Right lung (tissue), 10 donors: ENCODE results near the gene CNKSR3. TPM values are rescaled to one million over a fixed set of nuclear protein-coding genes. Genes with fewer than 3 reads are reported as not detected.
"Not testable (repeated sequence)": the region's sequence is repeated elsewhere in the genome, so short reads cannot be mapped to it uniquely, and the experiment has no call there.

Experiments used
- DNase-seq, 2 donors: peaks; one replicate each; pipeline ENCODE4 v3.0.0-alpha.2; 2013
- long read RNA-seq, 8 donors: transcript quantifications; one replicate each; lab custom pipeline, GENCODE V29; 2026
- polyA plus RNA-seq, 5 donors: library from polyadenylated mRNA; unstranded; fragments of 120-200 nt; gene quantifications; one replicate each; pipeline versions ENCODE4 v1.2.1 to v1.2.3, GENCODE V29; 2013; ENCODE audit warnings: inconsistent platforms in 1 of 5, low replicate concordance in 1 of 5; ENCODE audit not compliant: insufficient read length in 5 of 5, insufficient read depth in 1 of 5

The CNKSR3 gene
- 10 to 100 TPM; 24.3 to 33.2 (median 29.3) TPM for polyA plus RNA-seq
- long read RNA-seq, donor 1, full-length matches to known transcripts: 2 of 2 reads
- long read RNA-seq, donor 1, partial matches to known transcripts: 0 of 2 reads
- long read RNA-seq, donor 1, other reads (novel, unspliced or antisense): 0 of 2 reads
- long read RNA-seq, donor 2, full-length matches to known transcripts: 5 of 5 reads
- long read RNA-seq, donor 2, partial matches to known transcripts: 0 of 5 reads
- long read RNA-seq, donor 2, other reads (novel, unspliced or antisense): 0 of 5 reads
- long read RNA-seq, donor 3, full-length matches to known transcripts: 3 of 3 reads
- long read RNA-seq, donor 3, partial matches to known transcripts: 0 of 3 reads
- long read RNA-seq, donor 3, other reads (novel, unspliced or antisense): 0 of 3 reads
- long read RNA-seq, donor 4, full-length matches to known transcripts: 2 of 2 reads
- long read RNA-seq, donor 4, partial matches to known transcripts: 0 of 2 reads
- long read RNA-seq, donor 4, other reads (novel, unspliced or antisense): 0 of 2 reads
- long read RNA-seq, donor 5, full-length matches to known transcripts: 1 of 1 reads
- long read RNA-seq, donor 5, partial matches to known transcripts: 0 of 1 reads
- long read RNA-seq, donor 5, other reads (novel, unspliced or antisense): 0 of 1 reads
- long read RNA-seq, donor 6, full-length matches to known transcripts: 4 of 4 reads
- long read RNA-seq, donor 6, partial matches to known transcripts: 0 of 4 reads
- long read RNA-seq, donor 6, other reads (novel, unspliced or antisense): 0 of 4 reads
- long read RNA-seq, donor 7, full-length matches to known transcripts: 3 of 3 reads
- long read RNA-seq, donor 7, partial matches to known transcripts: 0 of 3 reads
- long read RNA-seq, donor 7, other reads (novel, unspliced or antisense): 0 of 3 reads
- long read RNA-seq, donor 8, full-length matches to known transcripts: 2 of 2 reads
- long read RNA-seq, donor 8, partial matches to known transcripts: 0 of 2 reads
- long read RNA-seq, donor 8, other reads (novel, unspliced or antisense): 0 of 2 reads

DNA sequence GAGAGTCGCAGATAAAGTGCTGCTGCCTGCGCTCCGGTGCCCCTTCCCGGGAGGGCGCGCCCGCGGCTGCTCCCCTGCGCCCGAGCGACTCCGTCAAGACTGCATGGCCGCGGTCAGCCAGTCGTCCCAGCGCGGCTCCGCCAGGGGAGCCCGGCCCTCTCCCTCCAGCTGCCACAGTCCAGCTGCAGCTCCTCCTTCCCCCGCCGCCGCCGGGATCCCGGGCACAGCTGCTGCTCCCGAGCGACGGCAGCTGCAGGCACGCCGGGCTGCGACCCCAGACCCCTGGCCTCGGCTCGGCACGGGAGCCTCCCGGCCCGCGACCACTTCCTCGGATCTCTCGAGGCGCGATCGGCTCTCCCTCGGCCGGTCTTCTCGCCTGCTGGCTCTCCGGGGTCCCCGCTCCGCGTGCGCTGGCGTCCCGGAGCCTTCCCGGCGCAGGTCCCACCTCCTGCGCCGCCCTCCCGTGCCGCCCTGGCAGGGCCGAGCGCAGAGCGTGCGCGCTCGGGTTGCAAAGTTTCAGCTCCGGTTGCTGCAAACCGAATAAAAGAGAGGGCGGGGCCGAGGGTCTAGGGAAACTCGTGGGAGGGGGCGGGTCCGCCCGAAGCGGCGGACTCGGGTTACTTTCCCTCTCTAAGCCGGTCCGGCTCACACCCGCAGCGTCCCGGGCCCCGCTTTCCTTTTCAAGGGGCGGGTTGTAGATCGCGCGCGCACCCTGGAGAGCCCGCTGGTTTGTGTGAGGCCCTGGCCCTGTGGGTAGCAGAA lies at the start of gene CNKSR3:
Gene CNKSR3 (minus strand): TSS at position 542 of the 762 bp plus-strand sequence. CDS start 571 bp downstream, outside the sequence.
- peak; percentile 97 to 98 for DNase-seq

DNA sequence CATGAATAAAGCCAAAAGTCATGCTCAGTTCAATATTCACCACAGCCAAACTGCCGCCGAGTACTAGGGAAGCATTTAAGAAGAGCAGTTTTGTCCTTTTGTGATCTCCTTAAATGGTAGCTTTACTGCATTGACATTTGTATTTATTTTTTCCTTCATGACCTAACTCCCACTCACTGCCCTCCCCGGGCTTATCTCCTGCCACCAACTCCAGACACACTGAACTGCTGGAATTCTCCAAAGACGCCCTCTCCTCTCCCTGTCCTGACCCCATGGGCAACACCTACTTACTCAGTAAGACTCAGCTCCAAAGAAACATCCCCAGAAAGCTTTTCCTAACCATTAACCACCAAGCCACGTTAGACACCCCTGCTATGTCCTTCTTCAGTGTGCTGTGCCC lies 48.5 kb upstream of the CNKSR3 start:
- no peak for DNase-seq

DNA sequence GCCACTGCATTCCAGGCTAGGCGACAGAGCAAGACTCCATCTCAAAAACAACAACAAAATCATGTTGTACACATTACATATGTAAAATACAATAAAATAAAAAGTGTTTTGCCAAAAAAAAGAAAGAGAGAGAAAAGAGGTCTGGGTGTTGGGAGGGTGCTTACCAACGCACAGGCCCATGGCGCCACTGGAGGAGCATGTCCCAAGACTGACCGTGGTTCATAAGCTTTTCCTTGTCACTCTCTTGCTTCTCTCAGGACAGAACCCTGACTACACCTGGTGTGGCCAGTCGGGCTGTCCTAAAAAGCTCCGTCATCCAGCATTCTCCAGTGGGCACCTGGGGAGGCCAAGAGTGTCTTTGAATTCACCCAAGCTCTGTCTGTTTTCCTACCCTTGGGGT lies 48.0 kb upstream of the CNKSR3 start:
- no peak for DNase-seq

DNA sequence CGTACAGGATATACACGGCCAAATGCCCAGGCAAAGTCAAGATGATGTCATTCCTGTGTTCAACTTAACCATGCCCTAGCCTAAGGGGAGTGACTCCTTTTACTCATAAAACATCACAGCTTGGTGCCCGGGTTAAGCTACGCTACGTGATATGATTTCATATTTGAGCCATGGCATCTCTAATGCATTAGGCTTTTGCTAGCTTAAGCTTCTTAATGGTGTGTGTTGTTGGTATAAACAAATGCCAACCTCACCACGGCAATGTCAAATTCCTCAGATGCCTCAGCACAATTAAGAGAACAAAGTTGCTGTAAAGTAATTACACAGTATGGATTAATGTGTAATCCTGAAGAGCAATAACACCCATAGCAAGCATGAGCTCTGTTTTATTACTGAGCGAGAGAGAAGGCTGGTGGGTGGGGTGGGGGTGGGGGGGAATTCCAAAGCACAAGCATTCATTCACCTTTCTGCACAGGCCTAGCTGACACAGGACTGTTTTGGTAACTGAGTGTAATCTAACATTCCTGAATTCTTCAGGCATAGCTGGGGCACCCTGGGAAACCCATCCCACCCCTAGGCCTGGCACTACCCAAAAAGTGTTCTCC lies 44.7 kb upstream of the CNKSR3 start:
- DNase-seq: no peak

DNA sequence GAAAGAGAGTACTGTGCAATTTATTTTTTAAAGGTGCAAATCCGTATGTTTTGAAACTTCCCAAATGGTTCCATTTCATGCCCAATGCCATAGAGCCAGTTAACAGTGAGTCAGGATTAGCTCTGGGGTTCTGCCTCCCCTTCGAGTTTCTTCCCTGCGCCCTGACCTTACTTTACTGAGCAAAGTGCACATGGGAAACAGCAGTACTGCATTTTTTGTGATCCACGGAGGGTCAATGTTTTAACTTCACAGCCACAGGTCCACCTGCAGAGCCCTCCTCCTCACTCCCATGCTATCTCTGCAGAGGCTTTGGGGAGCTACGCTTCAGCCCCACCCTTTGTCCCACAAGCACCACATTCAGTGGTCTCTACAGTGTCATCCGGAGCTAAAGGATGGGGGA lies 44.0 kb upstream of the CNKSR3 start:
- DNase-seq: no peak

DNA sequence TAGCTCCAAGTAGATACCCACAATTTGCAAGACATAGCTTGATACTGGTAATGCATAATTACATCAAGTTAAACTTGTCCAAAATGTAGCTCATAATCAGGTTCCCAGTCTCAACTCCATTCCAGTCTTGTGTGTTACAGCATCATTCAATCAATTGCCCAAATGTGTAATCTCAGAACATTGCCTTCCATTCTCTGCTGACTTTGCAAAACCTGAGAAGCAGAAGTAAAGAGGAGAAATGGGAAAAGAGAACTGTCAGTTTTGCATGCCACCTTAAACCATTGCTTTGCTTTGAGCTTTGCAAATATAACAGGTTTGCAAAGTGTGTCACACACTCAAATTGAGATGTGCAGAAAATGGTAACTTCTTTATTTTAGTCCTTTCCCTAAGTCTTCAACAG lies 40.3 kb upstream of the CNKSR3 start:
- DNase-seq: no peak

DNA sequence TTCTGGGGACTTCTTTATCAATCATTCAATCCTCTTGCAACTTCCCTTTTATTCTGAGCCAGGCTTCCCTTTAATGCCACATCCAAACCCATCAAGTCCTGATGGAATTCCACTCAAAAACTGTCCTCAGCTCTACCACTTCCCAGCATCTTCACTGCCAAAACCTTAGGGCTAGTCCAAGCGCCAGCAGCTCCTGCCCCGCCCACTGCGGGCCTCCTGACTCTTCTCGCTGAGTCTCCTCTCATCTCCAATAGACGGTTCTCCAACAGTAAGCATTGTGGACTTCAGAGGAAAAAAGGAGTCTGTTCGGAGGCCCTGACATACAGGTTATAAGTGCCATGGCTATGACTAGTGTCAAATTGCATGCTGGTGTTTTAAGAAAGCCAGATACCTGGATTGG lies 38.7 kb upstream of the CNKSR3 start:
- DNase-seq: no peak

DNA sequence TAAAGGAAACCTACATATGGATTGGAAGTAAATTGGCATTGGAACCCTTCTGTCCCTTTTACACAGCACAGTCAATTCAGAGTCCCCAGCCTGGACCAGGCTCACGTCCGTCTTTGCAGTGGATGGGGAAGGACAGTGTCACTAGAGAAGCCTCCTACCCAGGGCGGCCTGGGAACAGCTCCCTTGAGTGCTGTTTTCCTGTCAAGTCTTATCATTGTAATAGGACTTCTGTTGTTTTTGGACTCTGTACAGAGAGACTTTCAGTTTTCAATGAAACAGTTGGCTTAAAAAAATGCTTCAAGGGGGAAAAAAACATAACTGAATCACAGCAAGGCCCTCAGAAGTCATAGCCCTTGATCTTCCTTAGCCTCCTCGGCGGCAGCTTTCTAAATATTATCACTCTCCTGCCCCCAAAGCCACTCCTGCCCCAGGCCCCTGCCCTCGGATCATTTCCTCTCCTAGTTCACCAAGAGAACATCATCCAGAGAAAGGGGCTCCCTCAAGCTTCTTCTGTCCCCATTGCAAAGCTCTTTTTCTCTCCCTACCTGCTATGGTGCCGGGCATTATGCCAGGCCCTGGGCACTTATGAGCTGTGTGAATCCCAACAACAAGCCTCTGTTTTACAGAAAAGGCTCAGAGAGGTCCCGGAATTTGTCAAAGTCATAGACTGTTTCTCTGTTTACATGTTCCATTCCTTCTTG lies 37.8 kb upstream of the CNKSR3 start:
- DNase-seq: peak; percentile 50 to 60

DNA sequence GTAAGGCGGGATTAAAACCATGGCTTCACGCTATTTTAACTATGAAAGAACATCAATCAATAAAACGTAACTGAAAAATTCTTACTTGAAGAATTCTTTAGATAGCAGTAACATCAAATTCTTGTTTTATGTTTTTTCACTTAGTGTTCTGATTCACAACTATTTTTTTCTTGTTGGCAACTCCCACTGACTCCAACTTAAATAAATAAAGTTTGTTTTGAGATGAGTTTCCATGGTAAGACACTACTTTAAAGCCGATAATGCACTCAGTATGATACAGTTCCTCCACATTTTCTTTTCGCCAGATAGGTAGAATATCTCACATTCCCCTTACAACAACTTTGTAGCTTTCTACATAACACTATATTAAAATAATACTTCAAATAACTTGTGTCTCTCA lies 33.1 kb upstream of the CNKSR3 start:
- no peak for DNase-seq

DNA sequence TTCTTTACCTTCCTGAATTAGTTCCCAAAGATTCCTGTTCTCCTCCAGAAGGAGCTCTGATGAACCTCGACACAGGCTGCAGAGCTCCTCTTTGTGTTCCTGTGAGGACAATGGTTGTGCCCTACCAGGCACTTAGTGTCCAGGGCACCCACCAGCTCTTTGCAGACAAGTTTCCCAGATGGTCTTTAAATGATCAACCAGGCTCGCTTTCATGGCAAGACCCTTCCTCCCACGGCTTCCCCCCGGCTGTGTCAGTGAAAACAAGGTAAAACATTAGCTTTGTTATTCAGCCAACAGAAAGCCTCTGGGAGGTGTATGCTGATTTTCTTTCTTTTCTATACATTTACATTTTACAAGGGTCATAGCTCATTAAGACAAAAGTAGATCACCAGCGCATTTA lies 32.3 kb upstream of the CNKSR3 start:
- no peak for DNase-seq

DNA sequence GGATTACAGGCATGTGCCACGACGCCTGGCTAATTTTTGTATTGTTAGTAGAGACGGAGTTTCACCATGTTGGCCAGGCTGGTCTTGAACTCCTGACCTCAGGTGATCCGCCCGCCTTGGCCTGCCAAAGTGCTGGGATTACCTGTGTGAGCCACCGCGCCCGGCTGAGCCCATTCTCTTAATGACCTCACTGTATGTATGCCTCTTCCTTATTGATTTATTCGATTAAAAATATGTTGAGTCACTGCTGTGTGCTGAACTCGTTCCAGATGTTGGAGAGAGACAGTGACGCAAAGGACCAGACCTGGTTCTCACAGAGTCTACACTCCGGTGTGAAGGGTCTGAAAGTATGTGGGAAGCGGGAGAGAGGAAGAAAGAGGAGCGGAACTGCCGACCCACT lies 31.4 kb upstream of the CNKSR3 start:
- DNase-seq: not testable (repeated sequence)

DNA sequence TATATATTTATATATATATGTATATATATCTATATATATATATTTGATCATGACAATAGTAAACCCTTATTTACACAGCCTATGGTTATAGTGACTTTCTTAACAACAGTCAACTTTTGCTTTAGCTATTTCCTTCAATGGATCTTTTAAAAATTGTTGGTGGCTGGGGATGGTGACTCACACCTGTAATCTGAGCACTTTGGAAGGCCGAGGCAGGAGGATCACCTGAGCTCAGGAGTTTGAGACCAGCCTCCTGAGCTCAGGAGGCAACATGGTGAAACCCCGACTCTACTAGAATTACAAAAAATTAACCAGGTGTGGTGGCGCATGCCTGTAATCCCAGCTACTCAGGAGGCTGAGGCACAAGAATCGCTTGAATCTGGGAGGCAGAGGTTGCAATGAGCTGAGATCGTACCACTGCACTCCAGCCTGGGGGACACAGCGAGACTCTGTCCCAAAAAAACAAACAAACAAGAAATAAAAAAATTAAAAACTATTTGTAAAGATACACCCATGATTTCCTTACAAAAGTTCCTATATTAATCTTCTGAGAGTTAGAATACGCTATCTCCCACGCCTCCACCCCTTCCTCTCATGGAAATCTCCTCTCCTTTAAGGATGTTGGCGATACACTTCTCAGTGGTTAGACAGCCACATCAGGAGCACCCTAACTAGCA lies 29.2 kb upstream of the CNKSR3 start:
- no peak for DNase-seq

DNA sequence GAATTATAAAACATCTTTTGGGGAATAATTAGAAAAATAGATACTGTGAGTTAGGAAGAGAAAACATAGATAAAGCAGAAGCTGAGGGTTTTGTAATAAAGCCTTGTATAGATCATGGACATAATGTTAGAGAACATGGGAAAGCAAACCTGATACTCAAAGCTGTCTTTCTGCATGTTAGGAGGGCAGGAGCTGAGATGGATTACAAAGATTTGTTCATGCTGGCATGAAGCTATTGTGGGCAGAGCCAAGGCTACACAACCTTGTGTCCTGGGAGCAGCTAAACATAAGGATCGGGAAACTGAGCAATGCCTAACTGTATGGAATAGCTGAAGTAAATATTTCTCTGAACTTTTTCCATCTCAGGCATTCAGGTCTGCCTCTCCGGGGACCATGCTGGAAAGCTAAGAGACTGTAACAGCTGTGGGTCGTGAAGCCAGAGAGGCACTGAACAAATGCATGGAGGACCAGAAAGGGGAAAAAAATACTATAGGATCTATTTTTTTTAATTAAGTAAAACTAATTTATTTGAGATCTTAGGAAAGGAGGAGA lies 28.2 kb upstream of the CNKSR3 start:
- no peak for DNase-seq

DNA sequence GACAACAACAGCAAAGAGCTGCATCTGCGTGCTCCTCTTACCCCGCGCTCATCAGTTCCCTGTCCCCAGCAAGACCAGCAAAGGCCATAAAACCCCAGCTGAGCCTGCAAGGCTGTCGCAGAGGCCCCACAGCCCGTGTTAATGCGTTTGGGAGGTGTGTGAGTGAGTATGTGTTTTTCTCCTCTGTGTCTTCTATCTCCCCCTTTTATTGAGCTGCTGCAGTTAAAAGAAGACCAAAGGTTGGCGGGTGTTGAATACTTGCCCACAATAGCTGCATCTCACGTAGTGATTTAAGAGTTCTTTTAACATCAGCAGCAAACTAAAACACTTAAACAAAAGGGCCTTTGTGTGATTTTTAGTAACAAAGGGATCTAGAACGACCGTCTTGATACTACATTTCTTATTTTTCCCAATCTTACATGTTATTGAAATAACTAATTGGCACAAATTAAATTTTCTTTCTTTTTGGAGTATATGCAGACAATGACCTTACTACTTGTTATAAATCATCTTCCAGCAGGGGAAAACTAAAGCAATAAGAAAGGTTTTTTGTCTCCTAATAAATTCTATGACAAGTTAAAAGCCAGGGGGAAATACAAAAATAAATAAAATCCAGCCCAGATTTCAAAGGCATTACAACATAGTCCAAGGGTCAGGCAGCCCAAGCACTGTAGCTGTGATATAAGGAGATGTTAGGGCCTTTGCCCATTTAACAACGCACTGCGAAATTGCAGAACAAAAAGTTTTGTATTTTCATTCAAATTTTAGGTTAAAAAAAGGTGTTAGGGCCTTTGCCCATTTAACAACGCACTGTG lies 27.2 kb upstream of the CNKSR3 start:
- peak in 1 of 2 donors; percentile 31 for DNase-seq

DNA sequence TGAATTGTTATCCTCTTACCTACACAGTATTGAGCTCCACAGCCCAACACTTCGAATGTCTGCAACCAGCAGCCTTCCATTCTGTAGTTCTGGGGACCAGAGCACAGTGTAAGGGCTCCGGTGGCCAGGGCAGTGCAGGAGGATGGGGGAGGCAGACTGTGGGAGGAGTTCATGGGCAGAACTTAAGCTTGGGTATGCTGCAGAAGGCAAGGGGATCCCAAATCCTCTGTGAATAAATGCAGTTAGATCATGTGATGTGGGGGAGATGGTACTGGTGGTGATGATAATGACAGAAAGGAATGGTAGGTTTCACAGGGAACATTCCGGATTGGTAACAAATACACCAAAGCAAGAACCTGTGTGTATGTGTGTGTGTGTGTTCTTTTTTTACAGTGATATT lies 26.5 kb upstream of the CNKSR3 start:
- DNase-seq: no peak

DNA sequence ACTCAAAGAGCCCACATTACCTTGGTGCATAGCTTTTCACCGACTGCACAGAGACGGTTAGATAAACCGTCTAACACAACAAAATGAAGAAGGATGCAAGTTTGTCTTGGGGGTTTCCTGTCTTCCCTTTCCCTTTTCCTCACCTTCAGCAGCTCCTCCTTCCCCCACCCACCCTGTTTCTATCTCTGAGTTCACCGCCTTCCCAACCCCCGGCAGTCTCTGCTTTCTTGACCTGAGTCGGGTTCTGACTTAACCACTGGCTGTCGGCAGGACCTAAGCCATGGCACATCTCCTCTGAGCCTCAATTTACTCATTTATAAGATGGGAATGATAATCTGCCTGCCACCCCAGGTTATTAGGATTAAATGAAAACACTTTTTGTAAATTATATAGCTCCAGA lies 25.8 kb upstream of the CNKSR3 start:
- DNase-seq: no peak

DNA sequence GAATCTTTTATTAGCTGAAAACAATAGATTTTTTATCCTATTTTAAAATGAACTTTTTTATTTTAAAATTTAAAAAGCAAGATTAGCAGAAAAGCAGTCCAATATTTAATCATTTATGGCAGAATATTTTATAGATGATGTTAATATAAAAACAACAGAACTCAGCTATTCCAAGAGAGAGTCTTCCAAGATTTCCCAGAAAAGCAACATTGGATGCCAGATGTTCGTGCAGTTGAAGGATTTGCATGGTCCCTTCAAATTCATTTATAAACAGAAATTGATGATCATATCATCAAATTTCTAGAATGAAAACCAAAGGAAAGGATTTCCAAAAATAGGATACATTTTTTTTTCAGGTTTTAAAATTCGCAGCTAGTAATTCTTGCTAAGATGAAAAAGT lies 25.4 kb upstream of the CNKSR3 start:
- DNase-seq: no peak

DNA sequence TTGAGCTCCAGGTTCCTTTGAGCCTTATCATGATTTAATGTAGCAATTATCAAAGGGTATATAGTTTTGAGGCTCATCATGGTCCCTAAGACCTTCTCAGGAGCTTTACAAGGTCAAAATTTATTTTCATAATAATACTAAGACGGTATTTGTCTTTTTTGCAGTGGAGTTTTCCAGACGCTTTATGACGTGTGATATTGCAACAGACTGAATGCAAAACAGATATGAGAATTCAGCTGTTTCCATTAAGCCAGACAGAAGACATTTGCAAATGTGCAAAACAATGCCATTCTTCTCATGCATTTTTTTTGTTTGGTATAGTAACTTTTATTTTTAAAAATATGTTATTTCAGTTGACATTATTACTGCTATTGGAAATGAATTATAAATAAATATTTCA lies 24.7 kb upstream of the CNKSR3 start:
- DNase-seq: peak; percentile 41 to 66

DNA sequence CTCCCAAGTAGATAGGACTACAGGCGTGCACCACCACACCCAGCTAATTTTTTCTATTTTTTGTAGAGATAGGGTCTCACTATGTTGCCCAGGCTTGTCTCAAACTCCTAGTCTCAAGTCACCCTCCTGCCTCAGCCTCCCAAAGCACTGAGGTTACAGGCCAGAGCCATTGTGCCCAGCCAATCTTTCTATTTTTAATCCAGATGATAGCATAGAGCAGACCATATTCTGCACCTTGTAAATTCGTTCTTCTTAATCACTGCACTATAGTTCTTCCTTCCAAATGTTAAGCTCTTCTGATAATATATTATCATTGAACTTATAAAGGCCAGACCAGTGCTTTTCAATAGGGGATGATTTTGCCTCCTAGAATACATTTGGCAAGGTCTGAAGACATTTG lies 24.0 kb upstream of the CNKSR3 start:
- DNase-seq: no peak
